ENCODE results near the gene RARG.

- TF ChIP-seq CTCF (IDR thresholded peaks at IDR 0.05) (peak; percentile 42), EZH2 (IDR thresholded peaks at IDR 0.05; ENCODE audit: borderline replicate concordance, insufficient read depth, low read depth, low read length, poor library complexity, severe bottlenecking) (no peak)
Observed at GRCh38 chr12:53251477-53252348, 19.7 kb upstream of the RARG start.

Measured in B cell (primary cell).